Measurements from ENCODE around the gene FCER1A. TPM values are rescaled to one million over a fixed set of nuclear protein-coding genes. Genes with fewer than 3 reads are reported as not detected.
"Not testable (repeated sequence)": the region's sequence is repeated elsewhere in the genome, so short reads cannot be mapped to it uniquely, and the experiment has no call there.

FCER1A gene
- total and polyA plus RNA-seq, 8 donors = 1.1 to 5.2 (median 3.2) TPM; not detected in 4

DNA sequence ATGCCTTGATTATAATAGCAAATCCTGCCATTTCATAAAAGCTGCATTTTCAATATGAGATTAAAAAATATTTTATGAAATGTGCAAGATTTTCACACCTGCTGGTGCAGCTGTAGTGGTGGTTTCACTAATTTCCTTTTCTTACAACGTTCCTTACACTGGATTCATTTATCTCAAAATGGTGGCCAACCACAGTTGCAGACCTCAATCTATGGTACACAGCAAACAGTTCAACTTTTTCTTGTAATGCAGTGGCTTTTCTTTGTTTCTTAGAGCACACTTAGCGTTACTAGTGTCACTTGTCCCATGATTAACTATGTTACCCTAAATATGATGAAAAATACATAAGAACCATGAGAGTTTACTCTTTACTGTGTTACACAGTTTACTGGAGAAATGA, 32.7 kb downstream of the FCER1A start:
- no peak overlapping the region for H3K4me3 ChIP-seq
- H3K36me3 ChIP-seq = no peaks in the 10 kb centered on the region
- no peak overlapping the region for H3K27ac ChIP-seq
- intact Hi-C loops (cut with DNase I; ENCODE audit: low total_unique reads) = no loop called here
- DNase-seq = no peak
- no peaks in the 10 kb centered on the region for H3K4me1 ChIP-seq
- no peaks in the 10 kb centered on the region for H3K27me3 ChIP-seq
- TF ChIP-seq EP300 (IDR thresholded peaks at IDR 0.05) (no peak), POLR2A (IDR thresholded peaks at IDR 0.05) (no peak), POLR2AphosphoS5 (IDR thresholded peaks at IDR 0.05) (no peak)
- TF ChIP-seq, protein P1, sequence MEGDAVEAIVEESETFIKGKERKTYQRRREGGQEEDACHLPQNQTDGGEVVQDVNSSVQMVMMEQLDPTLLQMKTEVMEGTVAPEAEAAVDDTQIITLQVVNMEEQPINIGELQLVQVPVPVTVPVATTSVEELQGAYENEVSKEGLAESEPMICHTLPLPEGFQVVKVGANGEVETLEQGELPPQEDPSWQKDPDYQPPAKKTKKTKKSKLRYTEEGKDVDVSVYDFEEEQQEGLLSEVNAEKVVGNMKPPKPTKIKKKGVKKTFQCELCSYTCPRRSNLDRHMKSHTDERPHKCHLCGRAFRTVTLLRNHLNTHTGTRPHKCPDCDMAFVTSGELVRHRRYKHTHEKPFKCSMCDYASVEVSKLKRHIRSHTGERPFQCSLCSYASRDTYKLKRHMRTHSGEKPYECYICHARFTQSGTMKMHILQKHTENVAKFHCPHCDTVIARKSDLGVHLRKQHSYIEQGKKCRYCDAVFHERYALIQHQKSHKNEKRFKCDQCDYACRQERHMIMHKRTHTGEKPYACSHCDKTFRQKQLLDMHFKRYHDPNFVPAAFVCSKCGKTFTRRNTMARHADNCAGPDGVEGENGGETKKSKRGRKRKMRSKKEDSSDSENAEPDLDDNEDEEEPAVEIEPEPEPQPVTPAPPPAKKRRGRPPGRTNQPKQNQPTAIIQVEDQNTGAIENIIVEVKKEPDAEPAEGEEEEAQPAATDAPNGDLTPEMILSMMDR (IDR thresholded peaks at IDR 0.05) = no peak
- 51 to 73% (median 72%) methylated on average over 2 of the region's 2 CpGs for WGBS, 5 donors
- H3K9me3 ChIP-seq = peaks cover 0 to 7% (median 2%) of the 10 kb centered on the region in 4 donors

DNA sequence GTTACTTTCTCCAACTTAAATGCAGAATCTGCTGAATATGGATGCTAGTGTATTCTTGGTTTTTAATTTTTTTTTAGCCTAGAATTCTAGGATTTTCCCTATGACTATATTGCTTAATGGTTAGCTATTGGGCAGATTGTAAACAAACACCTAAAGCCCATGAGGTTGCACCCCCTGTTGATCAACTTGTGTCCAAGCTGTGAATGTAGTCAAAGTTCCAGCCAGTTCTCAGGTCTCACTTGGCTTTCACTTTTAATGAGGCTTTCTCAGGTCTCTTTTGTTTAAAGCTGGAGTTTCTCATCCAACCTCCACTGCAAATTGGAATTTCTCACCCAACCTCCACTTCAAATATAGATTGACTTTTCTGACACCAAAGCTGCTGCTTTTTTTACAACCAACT, 35.9 kb downstream of the FCER1A start:
- intact Hi-C loops (cut with DNase I; ENCODE audit: low total_unique reads) = no loop called here
- Histone ChIP-seq H3K4me1 (no peaks in the 10 kb centered on the region), H3K4me3 (no peak overlapping the region), H3K36me3 (no peaks in the 10 kb centered on the region), H3K27ac (no peak overlapping the region), H3K9me3 (no peaks in the 10 kb centered on the region), H3K27me3 (no peaks in the 10 kb centered on the region)
- no peak for DNase-seq
- TF ChIP-seq POLR2A (IDR thresholded peaks at IDR 0.05) = no peak

DNA sequence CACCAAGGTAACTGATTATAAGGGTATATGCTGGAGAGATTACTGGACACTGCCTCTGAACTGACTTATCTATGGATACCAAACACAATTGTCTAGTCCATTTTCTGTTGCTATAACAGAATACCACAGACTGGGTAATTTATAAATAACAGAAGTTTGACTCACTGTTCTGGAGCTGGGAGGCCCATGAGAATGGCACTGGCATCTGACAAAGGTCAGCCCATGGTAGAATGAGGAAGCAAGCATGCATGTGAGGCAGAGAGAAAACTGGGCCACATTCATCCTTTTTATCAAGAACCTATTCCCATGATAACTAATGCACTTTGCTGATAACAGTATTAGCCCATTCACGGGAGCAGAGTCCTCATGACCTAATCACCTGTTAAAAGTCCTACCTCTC, 37.4 kb downstream of the FCER1A start:
- no peak overlapping the region for H3K27ac ChIP-seq
- H3K36me3 ChIP-seq = no peaks in the 10 kb centered on the region
- 19 to 50% (median 23%) methylated on average over 1 of the region's 1 CpG for WGBS, 5 donors
- no peaks in the 10 kb centered on the region for H3K27me3 ChIP-seq
- no peak for TF ChIP-seq EP300 (IDR thresholded peaks at IDR 0.05)
- no peak for TF ChIP-seq POLR2A (IDR thresholded peaks at IDR 0.05)
- no peak for TF ChIP-seq POLR2AphosphoS5 (IDR thresholded peaks at IDR 0.05)
- TF ChIP-seq, protein P1 (IDR thresholded peaks at IDR 0.05) = no peak
- no peaks in the 10 kb centered on the region for H3K9me3 ChIP-seq
- H3K4me1 ChIP-seq = no peaks in the 10 kb centered on the region
- no peak for DNase-seq
- no peak overlapping the region for H3K4me3 ChIP-seq
- intact Hi-C loops (cut with DNase I; ENCODE audit: low total_unique reads) = no loop called here

DNA sequence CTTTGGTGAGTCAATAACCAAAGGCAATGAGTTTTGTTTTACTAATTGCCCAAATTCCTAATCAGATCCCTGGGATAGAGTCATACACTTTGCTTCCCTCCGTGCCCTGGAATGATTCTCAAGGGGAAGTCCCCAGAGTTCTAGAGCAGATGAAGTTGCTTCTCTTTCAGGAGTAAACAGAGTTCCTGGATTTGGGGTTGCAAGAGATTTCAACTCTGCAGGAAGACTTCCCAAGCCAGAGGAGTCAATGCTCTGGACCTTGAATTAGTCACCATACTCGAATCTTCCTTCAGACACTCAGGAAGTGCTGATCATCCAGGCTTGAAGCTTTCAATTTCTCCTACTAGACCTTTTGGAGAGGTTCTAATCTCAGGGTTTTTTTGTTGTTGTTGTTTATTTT, 39.6 kb downstream of the FCER1A start:
- Histone ChIP-seq H3K9me3 (no peaks in the 10 kb centered on the region), H3K27ac (no peak overlapping the region), H3K27me3 (no peaks in the 10 kb centered on the region), H3K4me3 (no peak overlapping the region), H3K4me1 (no peaks in the 10 kb centered on the region), H3K36me3 (no peaks in the 10 kb centered on the region)
- intact Hi-C loops (cut with DNase I; ENCODE audit: low total_unique reads) = no loop called here
- 40 to 50% (median 41%) methylated on average over 2 of the region's 2 CpGs for WGBS, 5 donors
- no peak for DNase-seq
- TF ChIP-seq, protein P1 (IDR thresholded peaks at IDR 0.05) = no peak
- TF ChIP-seq POLR2A (IDR thresholded peaks at IDR 0.05) (no peak), EP300 (IDR thresholded peaks at IDR 0.05) (no peak), POLR2AphosphoS5 (IDR thresholded peaks at IDR 0.05) (no peak)

DNA sequence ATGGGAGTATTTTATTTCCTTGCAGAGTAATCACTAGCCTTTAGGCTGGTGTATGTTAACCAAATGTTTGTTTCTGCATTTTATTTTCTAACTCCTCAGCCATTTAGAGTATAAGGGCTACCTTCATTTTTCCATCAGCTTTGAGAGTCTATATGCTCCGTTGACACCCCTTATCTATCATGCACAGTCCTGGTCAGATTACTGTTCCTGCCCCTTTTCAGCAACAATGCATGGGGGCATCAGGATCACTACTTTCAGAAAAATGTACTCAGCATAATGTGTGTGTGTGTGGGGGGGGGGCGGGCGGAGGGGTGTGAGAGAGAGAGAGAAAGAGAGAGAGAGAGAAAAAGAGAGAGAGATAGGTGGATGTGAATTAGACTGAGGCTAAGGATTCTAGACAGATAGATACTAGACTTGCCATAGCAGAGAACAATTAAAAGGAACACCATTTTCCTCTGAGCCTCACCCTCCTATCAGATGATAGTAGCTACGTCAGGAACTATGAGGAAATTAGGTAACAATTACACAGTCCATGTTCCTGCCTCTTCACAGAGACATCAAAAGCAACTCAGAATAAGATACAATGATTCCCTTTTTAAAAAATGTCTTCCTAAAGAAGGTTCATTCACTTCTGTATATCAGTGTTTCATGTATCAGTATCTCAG, 40.8 kb downstream of the FCER1A start:
- 58 to 64% (median 60%) methylated on average over 4 of the region's 4 CpGs for WGBS, 5 donors
- Histone ChIP-seq H3K4me3 (no peak overlapping the region), H3K9me3 (no peaks in the 10 kb centered on the region), H3K4me1 (no peaks in the 10 kb centered on the region), H3K27me3 (no peaks in the 10 kb centered on the region), H3K27ac (no peak overlapping the region), H3K36me3 (no peaks in the 10 kb centered on the region)
- no peak for TF ChIP-seq EP300 (IDR thresholded peaks at IDR 0.05)
- TF ChIP-seq POLR2A (IDR thresholded peaks at IDR 0.05) = no peak
- TF ChIP-seq, protein P1 (IDR thresholded peaks at IDR 0.05) = no peak
- no peak for TF ChIP-seq POLR2AphosphoS5 (IDR thresholded peaks at IDR 0.05)
- intact Hi-C loops (cut with DNase I; ENCODE audit: low total_unique reads) = no loop called here
- DNase-seq = no peak

DNA sequence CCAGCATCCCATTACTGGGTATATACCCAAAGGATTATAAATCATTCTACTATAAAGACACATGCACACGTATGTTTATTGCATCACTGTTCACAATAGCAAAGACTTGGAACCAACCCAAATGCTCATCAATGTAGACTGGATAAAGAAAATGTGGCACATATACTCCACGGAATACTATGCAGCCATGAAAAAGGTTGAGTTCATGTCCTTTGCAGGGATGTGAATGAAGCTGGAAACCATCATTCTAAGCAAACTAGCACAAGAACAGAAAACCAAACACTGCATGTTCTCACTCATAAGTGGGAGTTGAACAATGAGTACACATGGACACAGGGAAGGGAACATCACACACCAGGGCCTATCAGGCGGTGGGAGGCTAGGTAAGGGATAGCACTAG, 47.2 kb downstream of the FCER1A start:
- 82 to 88% (median 84%) methylated on average over 3 of the region's 3 CpGs for WGBS, 5 donors
- H3K27me3 ChIP-seq; H3K36me3 ChIP-seq; DNase-seq; H3K27ac ChIP-seq; H3K4me1 ChIP-seq; intact Hi-C loops (cut with DNase I; ENCODE audit: low total_unique reads); H3K4me3 ChIP-seq: not testable (repeated sequence)
- H3K9me3 ChIP-seq = peaks cover 0 to 15% (median 7%) of the 10 kb centered on the region in 4 donors
